Measurements from ENCODE around the gene MEDAG. TPM values are rescaled to one million over a fixed set of nuclear protein-coding genes. Genes with fewer than 3 reads are reported as not detected.

Gene MEDAG
- total RNA-seq, 4 donors from 2014 or later = 4.9 to 21.5 (median 8.7) TPM

Other genes starting within 250 kb of the MEDAG start
- gene ALOX5AP, start 170.7 kb upstream of the MEDAG start, total RNA-seq = 10 to 100 TPM in 2 of 4 donors, 1 to 10 TPM in 2; 7.6 to 19.8 (median 13.2) TPM
- not detected for gene TEX26, start 26.4 kb downstream of the MEDAG start, total RNA-seq

Measured in Peyer's patch (tissue), 4 donors.